PFSK-1 (cell line): ENCODE data around the gene SYTL3.

Experiments
- POLR2AphosphoS5 ChIP-seq: IDR thresholded peaks from 2 replicates; pipeline ENCODE4 v1.6.1; 2012; ENCODE audit warnings: low read depth, mild to moderate bottlenecking, control low read depth, low read length, moderate library complexity
- REST ChIP-seq, 2 experiments: IDR thresholded peaks; 2 replicates each; pipeline versions ENCODE4 v1.6.1 to v1.8.0; 2011 to 2012; ENCODE audit warnings: low read depth in 2 of 2, low read length in 2 of 2, control low read depth in 1 of 2, inconsistent platforms in 1 of 2, mild to moderate bottlenecking in 1 of 2, moderate library complexity in 1 of 2; ENCODE audit not compliant: insufficient read depth in 1 of 2
- SIN3A ChIP-seq: IDR thresholded peaks from 2 replicates; pipeline ENCODE4 v1.6.1; 2012; ENCODE audit warnings: mild to moderate bottlenecking, low read length, moderate library complexity, borderline replicate concordance; ENCODE audit not compliant: insufficient read depth
- TAF1 ChIP-seq: IDR thresholded peaks from 2 replicates; pipeline ENCODE4 v1.6.1; 2012; ENCODE audit warnings: low read length, control low read depth, borderline replicate concordance; ENCODE audit not compliant: insufficient read depth

- TF ChIP-seq POLR2AphosphoS5 (no peak), SIN3A (no peak), TAF1 (no peak), REST (IDR thresholded peaks at IDR 0.05; ENCODE audit: insufficient read depth in 1 of 2, low read depth in 2 of 2, low read length in 2 of 2) (no peak)
These were observed 110.9 kb downstream of the SYTL3 start for GRCh38 chr6:158760618-158761250.
